ENCODE measurements around the gene TRMT44.

TRMT44 gene

GRCh38 chr4:8516061-8516573 is 75.5 kb downstream of the TRMT44 start:
- DNase-seq: no peak

GRCh38 chr4:8516996-8517550 is 76.5 kb downstream of the TRMT44 start:
- no peak for DNase-seq

GRCh38 chr4:8517946-8518345 is 77.4 kb downstream of the TRMT44 start:
- no peak for DNase-seq

GRCh38 chr4:8522160-8523120 is 81.9 kb downstream of the TRMT44 start:
- no peak for DNase-seq

GRCh38 chr4:8523175-8523574 is 82.6 kb downstream of the TRMT44 start:
- no peak for DNase-seq

- no peak for DNase-seq
Observed at GRCh38 chr4:8523766-8524165, 83.2 kb downstream of the TRMT44 start.

- DNase-seq: no peak
Observed at GRCh38 chr4:8524595-8525382, 84.2 kb downstream of the TRMT44 start.

- no peak for DNase-seq
Observed at GRCh38 chr4:8525383-8526120, 85.0 kb downstream of the TRMT44 start.
